ENCODE measurements around the gene CENPVL1. TPM values are rescaled to one million over a fixed set of nuclear protein-coding genes. Genes with fewer than 3 reads are reported as not detected.

CENPVL1 gene
- total RNA-seq, 1 donor from 2014 or later, result not detected

DNA sequence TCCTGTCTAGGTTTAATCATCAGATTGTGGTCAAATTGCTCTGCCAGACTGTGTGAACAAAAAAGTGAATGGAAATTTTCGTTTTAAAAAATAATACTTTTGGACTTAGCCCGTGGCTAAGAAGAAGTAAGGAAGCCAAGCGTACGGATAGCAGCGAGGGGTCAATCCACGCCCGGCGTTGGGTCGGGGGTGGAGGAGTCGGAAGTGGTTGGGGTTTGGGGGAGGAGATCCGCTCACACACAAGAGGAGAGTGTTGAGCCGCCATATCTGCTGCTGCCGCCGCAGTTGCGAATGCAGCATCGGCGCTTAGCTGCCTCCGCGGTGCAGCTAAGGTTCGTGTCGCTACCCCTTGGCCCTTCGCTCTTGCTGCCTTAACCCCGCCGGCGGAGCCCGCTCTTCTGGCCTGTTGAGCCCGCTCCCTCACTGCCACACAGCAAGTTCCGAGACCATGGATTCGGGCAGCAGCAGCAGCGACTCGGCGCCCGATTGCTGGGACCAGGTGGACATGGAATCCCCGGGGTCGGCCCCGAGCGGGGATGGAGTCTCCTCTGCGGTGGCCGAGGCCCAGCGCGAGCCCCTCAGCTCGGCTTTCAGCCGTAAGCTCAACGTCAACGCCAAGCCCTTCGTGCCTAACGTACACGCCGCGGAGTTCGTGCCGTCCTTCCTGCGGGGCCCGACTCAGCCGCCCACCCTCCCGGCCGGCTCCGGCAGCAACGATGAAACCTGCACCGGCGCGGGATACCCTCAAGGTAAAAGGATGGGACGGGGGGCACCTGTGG is 33.1 kb downstream of the CENPVL1 start, which contains the start of gene GSPT2:
GSPT2 (plus strand) TSS at position 264 of the 779 bp plus-strand sequence; CDS start at position 449, 185 bp downstream.
- peak within 1 kb of the TSS; percentile 91 for H3K4me3 Mint-ChIP-seq (ENCODE audit: low read depth)
- intact Hi-C loops (cut with micrococcal nuclease), result loop anchor here (1.0 kb wide), 2 partner anchors 59 to 150 kb away; partner anchors contain the start of gene MAGED1
- H3K27ac Mint-ChIP-seq, result peak within 1 kb of the TSS; percentile 74

DNA sequence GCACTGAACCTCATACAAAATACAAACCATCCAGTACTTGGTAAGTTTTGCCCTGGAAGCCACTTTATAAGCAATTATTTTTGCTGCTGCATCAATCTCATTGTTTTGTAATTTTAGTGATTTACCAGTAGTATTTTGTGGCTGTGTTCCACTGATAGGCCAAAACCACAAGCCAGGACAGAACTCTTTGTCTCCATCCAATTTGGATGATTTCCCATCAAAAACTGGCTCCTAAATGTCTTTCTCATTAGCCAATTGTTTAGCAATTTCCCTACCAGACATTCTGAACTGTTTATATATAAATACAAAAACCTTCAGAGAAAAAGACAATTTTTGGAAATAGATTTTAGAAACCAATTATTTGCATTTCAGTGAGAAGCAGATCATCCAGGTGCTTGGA is 37.4 kb downstream of the CENPVL1 start:
- H3K27ac Mint-ChIP-seq, result no peak overlapping the region
- H3K27me3 Mint-ChIP-seq (ENCODE audit: low read depth), result peaks cover 4% of the 10 kb centered on the region
- H3K4me3 Mint-ChIP-seq (ENCODE audit: low read depth), result no peak overlapping the region
- peaks cover 9% of the 10 kb centered on the region for H3K4me1 Mint-ChIP-seq (ENCODE audit: low read depth)
- H3K9me3 Mint-ChIP-seq, result peaks cover 16% of the 10 kb centered on the region
- intact Hi-C loops (cut with micrococcal nuclease), result no loop called here
- no peak for DNase-seq (ENCODE audit: low spot score)
- H3K36me3 Mint-ChIP-seq (ENCODE audit: low read depth), result peaks cover 36% of the 10 kb centered on the region

More for the DNA sequence above, 33.1 kb downstream of the CENPVL1 start, which contains the start of gene GSPT2:
- DNase-seq (ENCODE audit: low spot score), result peak; percentile 64
- H3K9me3 Mint-ChIP-seq, result peaks cover 16% of the 10 kb centered on the region
- H3K27me3 Mint-ChIP-seq (ENCODE audit: low read depth), result peaks cover 7% of the 10 kb centered on the region
- H3K36me3 Mint-ChIP-seq (ENCODE audit: low read depth), result peaks cover 36% of the 10 kb centered on the region
- peaks cover 9% of the 10 kb centered on the region for H3K4me1 Mint-ChIP-seq (ENCODE audit: low read depth)

DNA sequence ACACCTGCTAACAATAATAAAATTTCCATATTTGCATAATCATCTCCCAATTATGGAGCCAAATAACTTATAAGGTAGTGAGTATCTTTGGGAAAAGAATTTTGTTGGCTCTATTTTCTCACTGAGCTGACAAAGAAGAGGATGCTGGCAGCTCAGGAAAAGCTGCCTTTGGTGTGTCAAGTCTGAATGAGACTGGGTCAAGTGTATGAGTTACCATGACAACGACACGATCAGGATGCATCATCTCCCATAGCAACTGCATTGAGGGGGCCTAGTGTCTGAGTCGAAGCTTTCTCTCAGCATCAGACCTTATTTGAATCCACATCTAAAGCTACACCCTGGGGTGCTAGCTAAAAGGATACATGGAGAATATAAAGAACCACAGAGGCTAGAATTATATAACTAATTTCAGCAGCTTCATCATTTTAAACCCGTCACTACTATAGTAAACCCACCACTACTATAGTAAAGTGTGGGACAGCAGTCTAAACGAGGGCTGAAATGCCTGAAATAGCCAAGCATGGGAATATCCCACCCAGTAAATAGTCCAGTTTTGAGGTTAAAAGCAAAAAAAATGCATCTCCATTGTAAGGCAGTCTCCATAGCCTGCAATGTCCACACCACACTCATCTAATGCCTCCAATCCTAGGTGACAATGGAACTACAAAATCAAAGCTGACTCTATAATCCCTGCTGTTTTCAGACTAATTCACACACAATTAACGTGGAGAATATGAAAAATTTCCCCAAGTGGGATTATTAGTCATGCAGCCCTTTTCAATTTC is 48.9 kb downstream of the CENPVL1 start:
- H3K36me3 Mint-ChIP-seq (ENCODE audit: low read depth), result no peaks in the 10 kb centered on the region
- H3K4me3 Mint-ChIP-seq (ENCODE audit: low read depth), result no peak overlapping the region
- DNase-seq (ENCODE audit: low spot score), result no peak
- H3K27me3 Mint-ChIP-seq (ENCODE audit: low read depth), result peaks cover 5% of the 10 kb centered on the region
- H3K9me3 Mint-ChIP-seq, result no peaks in the 10 kb centered on the region
- H3K4me1 Mint-ChIP-seq (ENCODE audit: low read depth), result no peaks in the 10 kb centered on the region
- no peak overlapping the region for H3K27ac Mint-ChIP-seq
- intact Hi-C loops (cut with micrococcal nuclease), result no loop called here

DNA sequence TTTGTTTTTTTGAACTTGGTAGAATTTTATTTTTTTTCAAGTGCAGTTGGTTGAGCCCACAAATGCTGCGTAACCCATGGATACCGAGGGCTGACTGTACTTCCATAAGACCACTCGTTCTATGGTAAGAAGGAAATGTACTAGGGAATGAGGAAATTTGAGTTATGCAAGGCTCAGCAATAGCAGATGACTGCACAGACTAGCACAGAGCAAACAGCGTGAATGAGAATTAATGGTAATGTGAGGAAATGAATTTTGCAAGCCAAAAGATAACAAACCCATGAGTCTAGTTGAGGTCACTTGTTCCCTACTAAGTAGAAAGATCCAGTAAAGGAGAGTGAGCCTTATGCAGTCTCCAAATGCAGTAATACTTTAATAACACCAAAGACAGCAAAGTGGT is 50.3 kb downstream of the CENPVL1 start:
- peaks cover 2% of the 10 kb centered on the region for H3K27me3 Mint-ChIP-seq (ENCODE audit: low read depth)
- no peak overlapping the region for H3K4me3 Mint-ChIP-seq (ENCODE audit: low read depth)
- intact Hi-C loops (cut with micrococcal nuclease), result no loop called here
- no peaks in the 10 kb centered on the region for H3K4me1 Mint-ChIP-seq (ENCODE audit: low read depth)
- no peak overlapping the region for H3K27ac Mint-ChIP-seq
- no peaks in the 10 kb centered on the region for H3K36me3 Mint-ChIP-seq (ENCODE audit: low read depth)
- no peak for DNase-seq (ENCODE audit: low spot score)
- H3K9me3 Mint-ChIP-seq, result no peaks in the 10 kb centered on the region

Other genes with a start within 250 kb of the CENPVL1 start
- gene NUDT11, start 213.9 kb upstream of the CENPVL1 start, total RNA-seq, result 5.8 and 6.1 TPM in 2 replicates
- 0.27 and 0.34 TPM in 2 replicates for gene CENPVL3, start 91.6 kb upstream of the CENPVL1 start, total RNA-seq
- not detected in 2 replicates for gene CENPVL2, start 27.7 kb upstream of the CENPVL1 start, total RNA-seq
- 11.4 and 12.1 TPM in 2 replicates for gene GSPT2, start 32.9 kb downstream of the CENPVL1 start, total RNA-seq
- gene MAGED1, start 183.1 kb downstream of the CENPVL1 start, total RNA-seq, result 45.5 and 46.5 TPM in 2 replicates

Data from activated T-helper 2 cell treated with anti-CD3 and anti-CD28 coated beads, Interferon-gamma antibody, Interleukin-2, Interleukin-4, amounts not matched to agents 10 μg/mL and 5 μg/mL and 100 μg/mL, durations not matched to agents 14 hours and 24 hours and 36 hours (primary cell).